NCI-H345 treated with DMSO at 0.1 percent for 48 hours (cell line): Measurements from ENCODE around the gene OSBPL6.

ENCODE experiments used
- DNase-seq: peaks from one replicate; lab custom pipeline; 2025; ENCODE audit not compliant: unreplicated experiment; lab: John Stamatoyannopoulos, UW

Gene OSBPL6

GRCh38 chr2:178426388-178426787 is 232.1 kb downstream of the OSBPL6 start:
- no peak for DNase-seq

GRCh38 chr2:178427458-178427857 is 233.1 kb downstream of the OSBPL6 start:
- no peak for DNase-seq

GRCh38 chr2:178428396-178428806 is 234.1 kb downstream of the OSBPL6 start:
- no peak for DNase-seq

DNA sequence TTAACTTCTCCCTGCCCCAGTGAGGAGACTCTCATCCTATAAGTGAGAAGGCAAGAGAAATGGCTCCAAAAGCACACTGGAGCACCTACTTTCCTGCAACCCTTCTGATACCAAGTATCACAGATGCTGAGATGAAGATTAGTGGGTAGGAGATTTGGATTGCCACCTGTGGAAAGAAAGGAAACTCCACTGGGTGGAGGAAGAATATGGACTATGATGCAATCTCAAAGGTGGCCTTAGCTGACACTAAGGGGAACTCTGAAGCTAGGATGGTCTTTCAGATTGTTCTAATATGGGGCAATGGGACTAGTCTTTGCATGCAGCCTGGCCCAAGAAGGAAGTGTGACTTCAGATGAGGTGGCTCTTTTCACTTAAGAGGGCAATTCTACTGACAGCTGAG is 235.0 kb downstream of the OSBPL6 start:
- no peak for DNase-seq

- DNase-seq = no peak
Measured at GRCh38 chr2:178436662-178437061, 242.3 kb downstream of the OSBPL6 start.

DNA sequence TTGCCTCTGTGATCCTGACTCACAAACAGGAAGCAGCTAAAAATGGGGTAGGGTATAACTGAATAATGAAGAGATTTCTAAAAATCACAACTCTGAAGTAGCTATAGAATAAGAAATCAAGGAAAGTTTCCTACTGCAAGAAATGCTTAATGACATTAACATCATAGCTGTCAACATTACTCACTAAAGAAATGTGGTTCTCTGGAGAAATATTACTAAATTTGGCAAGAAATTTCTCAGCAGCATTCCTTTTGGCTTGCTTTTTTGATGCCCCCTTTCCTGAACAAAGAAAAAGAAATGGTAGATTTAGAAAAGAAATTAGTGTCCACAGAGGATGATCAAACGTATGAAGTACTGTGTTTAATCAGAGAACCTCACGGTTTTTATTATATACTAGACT is 247.1 kb downstream of the OSBPL6 start:
- DNase-seq = no peak

DNA sequence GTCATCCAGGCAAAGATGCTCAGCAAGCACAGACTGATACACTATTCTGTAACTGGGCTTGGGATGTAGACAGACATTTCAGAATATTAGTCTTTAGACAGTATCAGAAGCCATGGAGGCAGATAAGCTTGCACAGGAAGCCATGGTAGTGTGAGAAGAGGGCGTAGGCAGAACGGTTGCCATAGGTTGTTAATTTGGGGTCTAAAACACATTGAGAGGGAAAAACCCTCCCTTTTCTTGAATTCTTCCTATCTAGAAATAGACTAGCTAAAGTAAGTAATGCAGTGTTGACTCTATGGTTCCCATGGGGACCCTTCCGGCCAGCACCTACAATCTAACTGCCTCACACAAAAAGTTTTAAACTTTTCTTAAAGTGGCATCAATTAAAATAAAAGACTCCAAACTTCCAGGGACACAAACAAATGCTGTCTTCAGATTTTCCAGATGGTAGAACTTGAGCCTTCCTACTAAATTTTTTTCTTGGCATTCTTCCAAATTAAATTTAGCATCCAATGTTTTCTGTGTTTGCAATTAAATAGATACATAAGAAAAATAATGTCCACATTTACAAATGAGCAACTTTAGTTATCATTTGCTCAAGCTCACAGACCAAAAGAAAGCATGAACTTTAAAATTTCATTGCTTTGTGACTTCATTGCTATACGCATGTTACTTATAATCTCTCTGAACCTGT is 254.8 kb downstream of the OSBPL6 start:
- DNase-seq = no peak

DNA sequence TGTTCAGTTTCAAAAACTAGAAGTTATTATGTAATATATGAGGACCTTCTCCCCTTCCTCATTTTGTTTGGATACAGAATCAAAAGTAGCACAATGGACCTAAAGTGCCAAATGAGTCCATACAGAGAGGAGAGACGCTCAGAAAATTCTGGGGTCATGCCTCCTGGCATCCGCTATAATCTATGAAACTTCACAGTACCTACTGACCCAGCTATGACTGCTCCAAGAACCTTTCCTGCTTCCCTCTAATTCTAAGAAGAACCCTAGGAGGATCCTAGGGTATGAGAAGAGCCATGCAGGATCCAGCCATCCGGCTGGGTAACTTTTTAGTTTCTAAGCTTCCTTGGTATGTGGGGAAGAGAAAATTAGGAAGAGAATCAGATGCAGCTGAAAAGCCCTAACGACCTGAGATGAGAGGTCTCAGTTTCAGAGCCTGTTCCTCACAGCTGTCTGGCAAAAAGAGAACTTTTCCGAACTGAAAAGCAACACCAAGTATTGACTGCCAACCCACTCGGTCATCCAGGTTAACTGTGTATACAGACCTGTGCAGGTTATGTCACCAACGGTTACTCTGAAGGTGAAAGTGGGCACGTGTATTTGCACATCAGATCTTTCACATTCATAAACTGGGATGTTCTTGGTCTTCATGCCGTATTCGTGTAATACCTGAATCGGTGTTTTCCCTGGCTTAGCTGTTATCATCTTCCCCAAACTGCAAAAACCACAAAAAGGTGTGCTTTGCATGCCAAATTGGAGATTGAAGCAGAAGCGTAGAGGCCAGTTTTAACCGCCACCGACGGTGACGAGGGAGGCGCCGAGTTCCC is 255.6 kb downstream of the OSBPL6 start:
- DNase-seq = no peak

GRCh38 chr2:178450524-178450773 is 256.1 kb downstream of the OSBPL6 start:
- no peak for DNase-seq

DNA sequence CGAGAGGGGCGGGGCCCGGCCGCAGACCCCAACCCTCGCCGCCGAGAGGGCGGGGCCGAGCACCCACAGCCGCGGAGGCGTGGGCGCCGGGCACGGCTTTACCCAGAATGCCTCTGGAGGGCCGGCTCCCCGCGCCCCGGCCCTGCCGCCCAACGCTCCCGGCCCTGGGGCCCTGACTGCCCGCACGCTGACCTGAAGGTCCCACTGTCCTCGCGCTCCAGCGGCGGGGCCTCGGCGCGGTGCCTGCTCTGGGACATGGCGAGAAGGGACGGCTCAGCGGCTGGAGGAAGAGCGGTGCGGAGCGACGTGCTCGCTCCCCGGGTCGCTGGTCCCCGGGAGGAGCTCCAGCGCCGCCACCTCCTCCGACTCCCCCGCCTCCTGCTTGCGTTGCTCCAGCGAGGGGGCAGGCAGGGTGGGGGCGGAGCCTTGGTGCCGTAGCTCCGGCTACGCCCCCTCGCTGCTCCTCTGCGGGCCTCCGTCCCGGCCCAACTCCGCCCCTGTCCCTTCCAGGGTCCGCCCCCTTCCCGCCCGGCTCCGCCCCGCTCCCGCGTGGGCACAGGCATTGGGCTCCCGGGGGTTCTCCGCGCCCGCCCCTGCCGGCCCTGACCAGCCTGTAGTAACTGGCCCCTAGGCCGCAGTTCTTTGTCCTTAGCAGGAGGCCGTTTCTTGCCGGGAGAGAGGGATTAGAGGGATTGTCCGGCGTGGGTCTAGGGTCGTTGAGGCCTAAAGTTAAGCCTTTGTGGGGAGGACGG is 256.6 kb downstream of the OSBPL6 start, which contains the start of the genes PJVK and PRKRA:
PJVK (plus strand) TSS at position 605 of the 752 bp plus-strand sequence. CDS start 2,032 bp downstream, outside the sequence.
PRKRA (minus strand) TSS at position 402 of the 752 bp plus-strand sequence; CDS start at position 257, 145 bp downstream.
- peak; percentile 88 for DNase-seq

DNA sequence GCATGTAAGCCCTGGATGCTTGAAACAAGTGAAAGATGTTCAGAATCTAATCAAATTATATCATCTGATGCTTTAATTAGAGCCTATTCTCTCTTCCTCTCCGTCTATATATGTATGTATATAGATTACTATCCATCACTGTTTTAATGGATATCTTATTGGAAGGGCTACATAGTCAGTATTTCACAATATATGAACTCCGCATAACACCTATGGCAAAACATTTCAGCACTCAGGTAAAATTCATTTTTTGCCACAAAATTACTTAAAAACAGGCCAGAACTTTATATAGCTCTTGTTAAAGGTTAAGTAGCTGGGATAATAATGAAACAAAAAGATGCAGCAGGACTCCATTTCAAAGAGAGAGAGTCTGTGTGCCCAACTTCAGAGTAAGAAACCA is 258.0 kb downstream of the OSBPL6 start:
- no peak for DNase-seq
